ENCODE data around the gene ADAD2.

The ADAD2 gene

GRCh38 chr16:84177741-84178073, 13.2 kb upstream of the ADAD2 start:
- no peak for DNase-seq

GRCh38 chr16:84178146-84178765, 12.7 kb upstream of the ADAD2 start:
- DNase-seq: no peak

GRCh38 chr16:84178892-84179611, 11.9 kb upstream of the ADAD2 start:
- no peak for DNase-seq

GRCh38 chr16:84179612-84180320, 11.2 kb upstream of the ADAD2 start:
- no peak for DNase-seq

GRCh38 chr16:84180519-84181140, 10.3 kb upstream of the ADAD2 start:
- DNase-seq: no peak

GRCh38 chr16:84181144-84181915, 9.6 kb upstream of the ADAD2 start:
- DNase-seq: no peak

- DNase-seq: no peak
These were observed 8.9 kb upstream of the ADAD2 start for GRCh38 chr16:84182104-84182503.

- DNase-seq: no peak
These were observed 8.0 kb upstream of the ADAD2 start for GRCh38 chr16:84182680-84183571.

GRCh38 chr16:84183572-84183875, 7.4 kb upstream of the ADAD2 start:
- DNase-seq: no peak

GRCh38 chr16:84183911-84184591, 6.9 kb upstream of the ADAD2 start:
- no peak for DNase-seq

- no peak for DNase-seq
These were observed 6.2 kb upstream of the ADAD2 start for GRCh38 chr16:84184775-84185174.

- peak; percentile 89 to 90 for DNase-seq
These were observed 4.1 kb upstream of the ADAD2 start, which contains the start of gene TAF1C for GRCh38 chr16:84186685-84187437. TAF1C (minus strand) TSS chr16:84187057; CDS start chr16:84184988, 2,069 bp downstream.

- no peak for DNase-seq
These were observed 509 bp downstream of the ADAD2 start for GRCh38 chr16:84191466-84191865.

GRCh38 chr16:84193480-84193879, 2.5 kb downstream of the ADAD2 start:
- no peak for DNase-seq

GRCh38 chr16:84194018-84194417, 3.1 kb downstream of the ADAD2 start:
- no peak for DNase-seq

- no peak for DNase-seq
These were observed 3.7 kb downstream of the ADAD2 start for GRCh38 chr16:84194470-84195200.

- DNase-seq: no peak
These were observed 4.5 kb downstream of the ADAD2 start for GRCh38 chr16:84195201-84196093.

- no peak for DNase-seq
These were observed 5.1 kb downstream of the ADAD2 start for GRCh38 chr16:84196101-84196500.

Measured in NCI-H2081 (cell line).